Fibroblast of gingiva (primary cell): ENCODE results near the gene WSCD1.

Experiments
- DNase-seq: peaks from one replicate; pipeline ENCODE4 v3.0.0-alpha.2; 2011; ENCODE audit warnings: low read depth

The WSCD1 gene

DNA sequence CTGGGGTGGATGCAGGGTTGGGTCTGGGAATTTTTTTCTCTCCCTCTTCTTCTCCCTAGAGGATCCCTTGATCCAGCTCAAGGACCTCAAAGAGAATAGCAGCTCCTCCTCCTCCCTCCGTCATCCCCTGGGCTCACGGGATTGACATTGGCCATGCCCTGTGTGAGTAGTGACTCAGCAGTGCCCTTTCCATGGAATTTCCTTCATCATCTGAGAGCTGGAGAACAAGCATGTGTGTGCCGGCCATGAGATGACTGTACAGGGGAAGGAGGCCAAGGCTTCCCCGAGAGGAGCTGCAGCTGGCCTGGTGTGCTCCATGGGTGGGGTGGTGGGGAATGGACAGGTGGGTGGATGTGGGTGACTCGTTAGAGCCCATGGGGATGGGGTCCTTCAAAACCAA is 8.9 kb upstream of the WSCD1 start:
- DNase-seq, result peak; percentile 87

DNA sequence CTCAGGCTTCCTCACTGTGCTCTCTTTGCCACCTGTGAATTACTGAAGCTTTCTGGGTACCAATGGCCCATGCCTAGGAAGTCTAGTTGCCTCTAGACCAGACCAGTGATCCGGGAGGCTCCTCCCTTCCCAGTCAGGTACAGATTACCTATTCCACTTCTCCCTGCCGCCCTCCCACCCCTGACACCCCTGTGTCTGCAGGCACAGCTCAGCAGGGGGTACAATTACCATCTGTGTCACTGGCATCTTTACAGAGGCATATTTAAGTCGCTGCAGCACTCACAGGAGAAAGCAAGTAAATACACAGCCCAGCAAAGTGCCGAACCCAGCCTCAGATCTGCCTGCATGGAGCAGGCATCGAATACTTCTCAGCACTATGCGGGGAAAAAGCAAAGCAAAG is 5.3 kb upstream of the WSCD1 start:
- DNase-seq, result no peak

DNA sequence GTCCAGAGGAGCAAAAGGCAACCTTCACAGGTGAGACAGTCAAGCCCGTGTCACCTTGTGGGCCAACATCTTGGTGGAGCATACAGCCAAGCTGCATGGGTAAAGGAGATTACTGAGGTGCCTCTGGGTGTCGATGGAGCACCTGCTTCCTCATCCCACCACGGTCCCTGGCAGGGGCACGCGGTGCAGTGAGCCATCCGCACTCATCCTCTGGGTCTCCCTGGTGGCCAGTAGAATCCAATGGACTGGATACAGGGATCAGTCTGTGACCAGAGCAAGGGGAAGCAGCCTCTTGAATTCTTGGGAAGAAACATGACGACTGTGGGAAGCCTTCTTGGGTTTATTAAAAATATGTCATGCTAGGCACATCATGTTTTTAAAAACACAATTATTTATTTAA is 4.8 kb upstream of the WSCD1 start:
- DNase-seq, result no peak

GRCh38 chr17:6066183-6066948 is 3.8 kb upstream of the WSCD1 start:
- DNase-seq, result no peak

DNA sequence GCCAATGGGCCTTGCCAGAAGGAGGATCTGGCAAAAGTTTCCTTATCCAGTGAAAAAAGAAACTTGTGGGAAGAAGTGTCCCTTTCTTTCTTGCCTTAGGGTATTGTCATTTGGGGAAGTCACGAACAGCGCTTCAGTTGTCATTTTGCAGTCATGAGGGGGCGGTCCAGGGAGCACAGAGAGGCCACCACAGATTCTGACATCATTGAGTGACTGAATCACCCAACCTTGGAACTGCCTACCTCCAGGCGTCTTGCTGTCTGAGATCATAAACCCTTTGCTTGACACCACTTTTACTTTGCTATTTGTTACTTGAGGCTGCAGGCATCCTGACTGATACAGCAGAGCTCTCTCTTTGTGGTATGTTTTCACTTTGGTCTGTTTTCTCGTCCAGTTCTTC is 3.1 kb upstream of the WSCD1 start:
- DNase-seq, result no peak

DNA sequence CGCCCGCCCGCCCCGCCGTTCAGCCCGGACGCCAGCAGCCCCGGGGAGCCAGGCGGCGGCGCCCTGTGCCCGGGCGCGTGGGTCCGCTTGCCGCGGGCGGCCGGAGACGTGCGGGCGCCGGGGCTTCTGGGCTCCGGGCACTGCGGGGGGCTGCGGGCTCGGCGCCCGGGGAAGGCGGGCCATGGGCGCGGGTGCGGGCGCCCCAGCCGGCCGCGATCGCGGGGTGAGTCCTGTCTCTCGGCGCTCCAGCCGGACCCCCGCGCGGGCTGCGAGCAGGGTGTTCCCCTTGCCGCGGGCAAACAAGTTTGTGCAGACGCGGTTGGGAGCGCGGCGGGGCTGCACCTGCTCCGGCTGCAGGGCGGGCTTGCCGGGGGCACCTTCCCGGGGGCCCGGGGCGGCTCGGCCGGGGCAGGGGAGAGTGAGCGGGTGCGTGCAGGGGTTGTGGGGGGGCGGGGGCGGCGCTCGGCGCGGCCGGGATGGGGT is 292 bp downstream of the WSCD1 start:
- no peak for DNase-seq

GRCh38 chr17:6070913-6071511 is 833 bp downstream of the WSCD1 start:
- peak; percentile 7 for DNase-seq

DNA sequence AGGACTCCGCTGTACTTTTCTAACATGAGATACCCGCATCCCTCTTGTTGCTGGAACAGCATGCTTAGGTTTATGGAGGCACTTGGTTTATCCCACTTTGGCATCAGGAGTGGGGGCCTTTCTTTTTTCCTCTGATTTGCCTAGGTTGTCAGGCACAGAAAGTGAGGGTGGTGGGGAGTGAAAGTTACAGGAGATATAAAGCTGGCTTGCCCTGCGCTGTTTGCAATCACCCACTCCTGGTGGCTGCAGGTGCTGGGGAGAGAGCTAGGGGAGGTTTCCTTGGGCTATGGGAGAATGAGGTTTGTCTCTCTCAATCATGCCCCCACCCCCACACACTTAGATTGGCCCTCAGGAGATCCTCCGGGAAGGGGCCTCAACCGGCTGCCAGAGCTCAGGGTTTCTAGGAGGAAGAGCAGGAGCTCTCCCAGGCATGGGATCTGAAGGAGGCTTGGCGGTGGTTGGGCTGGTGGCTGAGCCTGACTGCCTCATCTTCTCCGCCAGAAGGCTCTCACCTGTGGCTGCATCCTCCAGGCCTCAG is 1.4 kb downstream of the WSCD1 start:
- no peak for DNase-seq

DNA sequence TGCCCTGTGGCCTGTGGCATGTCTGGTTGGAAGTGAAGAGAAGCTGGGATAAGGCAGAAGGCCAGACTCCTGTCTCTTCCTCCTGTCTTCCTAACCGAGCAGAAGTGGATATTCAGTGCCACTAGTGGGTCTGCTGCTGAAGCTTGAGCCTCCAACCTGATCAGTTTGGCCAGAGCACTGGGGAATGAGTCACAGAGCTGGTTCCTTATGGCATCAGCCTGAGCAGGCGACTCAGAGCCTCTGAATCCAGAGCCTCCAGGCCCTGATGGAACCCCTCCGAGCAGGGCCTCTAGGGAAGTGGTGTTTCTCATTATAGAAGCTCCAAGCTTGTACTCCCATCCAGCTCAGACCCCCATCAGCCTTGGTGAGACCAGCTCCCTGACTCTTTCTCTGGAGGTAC is 2.0 kb downstream of the WSCD1 start:
- no peak for DNase-seq

DNA sequence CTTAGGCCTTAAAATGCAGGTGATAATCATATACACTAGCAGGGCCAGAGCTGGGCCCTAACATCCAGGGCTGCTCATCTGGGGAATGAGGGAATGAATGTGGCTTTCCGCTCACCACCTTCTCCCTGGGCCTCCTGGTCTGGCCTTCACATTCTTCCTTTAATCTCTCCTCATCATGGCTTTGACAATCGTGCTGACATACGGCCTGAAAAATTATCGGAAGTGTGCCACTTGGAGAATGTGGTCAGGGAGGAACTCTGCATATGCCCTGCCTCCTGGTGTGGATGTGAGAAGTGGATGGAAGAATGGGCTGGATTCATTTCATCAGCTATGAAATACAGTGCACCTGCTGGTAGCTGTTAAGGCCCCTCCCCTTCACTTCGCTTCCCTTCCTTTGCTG is 2.4 kb downstream of the WSCD1 start:
- DNase-seq, result no peak

- no peak for DNase-seq
These were observed 3.4 kb downstream of the WSCD1 start for GRCh38 chr17:6073620-6074019.

GRCh38 chr17:6075050-6075449 is 4.9 kb downstream of the WSCD1 start:
- no peak for DNase-seq

DNA sequence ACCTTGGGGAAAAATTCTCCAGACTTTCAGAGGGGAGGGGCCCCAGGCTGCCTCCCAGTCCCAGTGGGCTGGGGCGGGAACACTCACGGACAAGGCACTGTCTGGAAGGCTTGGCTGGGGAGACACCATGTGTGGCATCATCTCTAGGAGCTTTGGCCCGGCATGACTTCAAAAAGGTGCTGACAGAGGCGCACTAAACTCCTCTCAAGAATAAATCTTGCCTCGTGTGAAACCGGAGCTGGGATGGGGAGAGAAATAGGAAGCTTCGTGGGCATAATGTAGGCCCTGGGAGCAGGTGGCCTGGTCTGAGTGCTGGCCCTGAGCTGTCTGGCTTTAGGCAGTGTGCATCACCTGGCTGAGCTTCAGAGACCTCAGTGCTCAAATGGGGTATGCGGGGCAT is 5.7 kb downstream of the WSCD1 start:
- DNase-seq, result no peak

- no peak for DNase-seq
These were observed 7.6 kb downstream of the WSCD1 start for GRCh38 chr17:6077752-6078151.

- no peak for DNase-seq
These were observed 8.3 kb downstream of the WSCD1 start for GRCh38 chr17:6078458-6078871.

- DNase-seq, result no peak
These were observed 9.1 kb downstream of the WSCD1 start for GRCh38 chr17:6079155-6079888.

DNA sequence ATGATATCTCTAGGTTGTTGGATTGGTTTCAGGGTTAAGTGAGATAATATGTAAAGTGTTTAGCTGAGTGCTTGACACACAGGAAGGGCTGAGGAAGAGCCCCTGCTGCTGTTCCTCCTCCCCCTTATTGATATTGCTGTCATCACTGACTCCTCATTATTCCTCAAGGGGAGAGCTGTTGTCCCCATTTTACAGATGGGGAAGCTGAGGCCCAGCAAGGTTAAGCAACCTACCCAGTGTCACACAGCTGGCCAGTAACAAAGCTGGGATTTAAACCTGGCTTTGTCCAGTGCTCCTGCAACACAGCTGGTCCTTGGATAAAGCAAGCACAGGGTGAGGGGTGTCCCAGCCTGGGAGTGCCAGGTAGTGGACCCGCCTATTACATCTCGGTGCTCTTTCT is 9.8 kb downstream of the WSCD1 start:
- no peak for DNase-seq

- DNase-seq, result no peak
These were observed 10.7 kb downstream of the WSCD1 start for GRCh38 chr17:6080711-6081430.

- no peak for DNase-seq
These were observed 12.2 kb downstream of the WSCD1 start for GRCh38 chr17:6082335-6082734.

- peak; percentile 11 for DNase-seq
These were observed 14.4 kb downstream of the WSCD1 start for GRCh38 chr17:6084311-6085161.

DNA sequence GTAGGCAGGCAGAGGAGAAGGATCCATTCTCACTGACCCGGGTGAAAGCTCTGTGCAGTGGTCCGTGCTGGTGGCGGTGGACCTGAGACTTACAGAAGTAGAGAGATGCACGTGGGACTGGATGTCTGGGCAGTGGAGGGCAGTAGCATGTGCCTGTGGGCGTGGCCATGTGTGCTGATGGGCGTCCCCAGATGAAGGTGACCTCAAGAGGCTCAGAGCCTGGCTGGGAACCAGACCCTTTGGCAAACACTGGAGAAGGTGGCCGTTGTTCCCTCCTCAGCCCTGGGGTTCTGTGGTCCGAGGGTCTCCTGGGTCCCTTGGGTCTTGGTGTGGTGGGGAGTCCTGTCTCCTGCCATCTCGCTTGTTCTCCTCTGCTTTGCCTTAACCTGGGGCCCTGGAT is 15.6 kb downstream of the WSCD1 start:
- no peak for DNase-seq
